GM18507 (cell line): Measurements from ENCODE around the gene CEACAM16.

ENCODE experiments used
- DNase-seq: peaks from one replicate; pipeline ENCODE4 v3.0.0; 2011; ENCODE audit warnings: low read depth; ENCODE audit not compliant: insufficient read length; ENCODE audit errors: extremely low spot score
- FAIRE-seq: peaks from 2 replicates; lab custom pipeline; 2011; peaks lifted over from hg19 to GRCh38; lab: Jason Lieb, UNC

The CEACAM16 gene

GRCh38 chr19:44754750-44755080, 55.8 kb downstream of the CEACAM16 start:
- FAIRE-seq, result no peak
- DNase-seq, result no peak

GRCh38 chr19:44755219-44755618, 56.3 kb downstream of the CEACAM16 start:
- DNase-seq, result no peak
- no peak for FAIRE-seq

GRCh38 chr19:44756089-44756562, 57.2 kb downstream of the CEACAM16 start:
- no peak for DNase-seq
- FAIRE-seq, result no peak

- no peak for DNase-seq
- no peak for FAIRE-seq
Measured at GRCh38 chr19:44757057-44757734, 58.2 kb downstream of the CEACAM16 start.

GRCh38 chr19:44757735-44758505, 59.0 kb downstream of the CEACAM16 start:
- FAIRE-seq (no peak), DNase-seq (no peak)

GRCh38 chr19:44758596-44758995, 59.6 kb downstream of the CEACAM16 start:
- no peak for FAIRE-seq
- DNase-seq, result no peak

GRCh38 chr19:44759083-44759804, 60.3 kb downstream of the CEACAM16 start:
- FAIRE-seq, result no peak
- no peak for DNase-seq
